Measurements from ENCODE around the gene AXIN1. TPM values are rescaled to one million over a fixed set of nuclear protein-coding genes. Genes with fewer than 3 reads are reported as not detected.

AXIN1 gene
- total and polyA plus RNA-seq, 2 of the 8 experiments (the other 6 are each of a cell fraction or from before 2014, with no cell fraction given) = 12.5 to 41.9 TPM

- Histone ChIP-seq H2BK20ac (ENCODE audit: low read length) (no peak overlapping the region), H4K20me1 (replicated peaks in 1 of 2; ENCODE audit: control insufficient read depth in 1 of 2, insufficient read depth in 2 of 2, low read length in 2 of 2) (peaks cover 2 to 7% of the 10 kb centered on the region in 2 experiments), H4K5ac (ENCODE audit: insufficient read length, low read depth, low read length) (no peak overlapping the region)
These were observed 99.9 kb downstream of the AXIN1 start for GRCh38 chr16:252366-253337.

More at GRCh38 chr16:252366-253337, 99.9 kb downstream of the AXIN1 start:
- Histone ChIP-seq H4K91ac (replicated peaks; ENCODE audit: insufficient read length, low read length) (no peak overlapping the region), H3K79me1 (ENCODE audit: low read depth, low read length) (no peaks in the 10 kb centered on the region; the same call in none of the 2 replicates), H3K23ac (ENCODE audit: insufficient read length) (no peak overlapping the region), H2AFZ (ENCODE audit: low read length) (no peak overlapping the region), H3K56ac (replicated peaks; ENCODE audit: insufficient read length, low read depth, low read length) (no peak overlapping the region), H3K9ac (replicated peaks in 1 of 4; ENCODE audit: extremely low read depth in 1 of 4, low read depth in 3 of 4, low read length in 3 of 4) (no peak overlapping the region), H3K18ac (ENCODE audit: extremely low read depth, low read length) (no peak overlapping the region), H3K79me2 (ENCODE audit: control insufficient read depth in 1 of 2, insufficient read depth in 2 of 2, low read length in 2 of 2) (no peaks in the 10 kb centered on the region), H2AK5ac (ENCODE audit: low read depth, low read length) (no peak overlapping the region), H2BK120ac (replicated peaks; ENCODE audit: low read depth, low read length) (no peak overlapping the region), H3K23me2 (ENCODE audit: low read depth, low read length) (no peaks in the 10 kb centered on the region), H3K14ac (ENCODE audit: insufficient read length) (no peak overlapping the region), H3K4ac (replicated peaks; ENCODE audit: insufficient read length, low read depth, low read length) (no peak overlapping the region), H2BK12ac (ENCODE audit: low read depth, low read length) (no peak overlapping the region), H3K27me3 (replicated peaks in 1 of 4; ENCODE audit: control insufficient read depth in 3 of 4, extremely low read depth in 1 of 4, insufficient read depth in 3 of 4, low read length in 3 of 4) (no peaks in the 10 kb centered on the region), H4K8ac (ENCODE audit: extremely low read depth, insufficient read depth, low read length) (no peak overlapping the region), H3K4me2 (ENCODE audit: insufficient read depth in 1 of 2, low read depth in 2 of 2, low read length in 2 of 2) (no peak overlapping the region), H3K4me3 (ENCODE audit: extremely low read depth in 1 of 4, insufficient read depth in 2 of 4, low read depth in 3 of 4, low read length in 4 of 4) (no peak overlapping the region), H2BK15ac (ENCODE audit: low read length) (no peak overlapping the region), H3K4me1 (replicated peaks in 1 of 4; ENCODE audit: control insufficient read depth in 3 of 4, insufficient read depth in 4 of 4, low read length in 3 of 4) (no peaks in the 10 kb centered on the region), H3K36me3 (ENCODE audit: control insufficient read depth in 2 of 4, insufficient read depth in 4 of 4, low read length in 3 of 4) (peaks cover 0 to 14% (median 3%) of the 10 kb centered on the region in 4 experiments; a peak in 4 of 8 replicates), H2BK5ac (ENCODE audit: low read depth, low read length) (no peak overlapping the region), H3K9me3 (ENCODE audit: insufficient read depth in 2 of 2, low read depth in 1 of 2, low read length in 1 of 2) (no peaks in the 10 kb centered on the region), H3K27ac (ENCODE audit: low read depth, low read length) (no peak overlapping the region)
- WGBS, 2 experiments (ENCODE audit: extremely low coverage in 1 of 2, insufficient coverage in 1 of 2, insufficient read length in 1 of 2, insufficient replicate concordance in 2 of 2, low coverage in 1 of 2, low lambda C conversion rate in 2 of 2, missing lambda C conversion rate in 1 of 2) = 95% methylated on average over 30 of the region's 30 CpGs; no CpG with 5 or more reads in 1 of the 2 experiments
- CTCF ChIA-PET (ENCODE audit: partially characterized antibody) = interaction anchor here (0.7 to 1.2 kb wide), 3 partner anchors 69 to 797 kb away, joined by 3 read pairs; no protein-coding TSS in a partner anchor
- TF ChIP-seq SIRT6 (IDR thresholded peaks at IDR 0.05; ENCODE audit: low read length) = no peak
- no peak for TF ChIP-seq CBX5 (IDR thresholded peaks at IDR 0.05; ENCODE audit: low read depth, low read length)
- TF ChIP-seq CTBP2 (IDR thresholded peaks at IDR 0.05; ENCODE audit: borderline replicate concordance, insufficient read depth, insufficient read length, low read length) = no peak
- TF ChIP-seq TAF7 (optimal IDR thresholded peaks at IDR 0.05; ENCODE audit: borderline replicate concordance, low read depth, low read length) = no peak
- no peak for TF ChIP-seq SP2 (IDR thresholded peaks at IDR 0.05; ENCODE audit: low read length)
- TF ChIP-seq RFX5 (IDR thresholded peaks at IDR 0.05; ENCODE audit: borderline replicate concordance, low read depth, low read length) = no peak
- no peak for TF ChIP-seq SP4 (IDR thresholded peaks at IDR 0.05; ENCODE audit: low read length)
- no peak for TF ChIP-seq KDM1A (IDR thresholded peaks at IDR 0.05; ENCODE audit: borderline replicate concordance, low read length)
- DNase-seq (ENCODE audit: low read depth in 1 of 2, low spot score in 2 of 2) (no peak), FAIRE-seq (no peak)
- POLR2A ChIA-PET (ENCODE audit: partially characterized antibody) = interaction anchor here (1.0 to 2.3 kb wide), 3 partner anchors 17 to 24 kb away, joined by 4 to 6 read pairs (median 4); no protein-coding TSS in a partner anchor
